Measurements from ENCODE around the gene CACNG4. TPM values are rescaled to one million over a fixed set of nuclear protein-coding genes. Genes with fewer than 3 reads are reported as not detected.
"Not testable (repeated sequence)": the region's sequence is repeated elsewhere in the genome, so short reads cannot be mapped to it uniquely, and the experiment has no call there.

The CACNG4 gene
- total and polyA plus RNA-seq, 9 of the 15 experiments (the other 6 are each of a cell fraction or from before 2014, with no cell fraction given): 0.07 TPM; not detected in 8

DNA sequence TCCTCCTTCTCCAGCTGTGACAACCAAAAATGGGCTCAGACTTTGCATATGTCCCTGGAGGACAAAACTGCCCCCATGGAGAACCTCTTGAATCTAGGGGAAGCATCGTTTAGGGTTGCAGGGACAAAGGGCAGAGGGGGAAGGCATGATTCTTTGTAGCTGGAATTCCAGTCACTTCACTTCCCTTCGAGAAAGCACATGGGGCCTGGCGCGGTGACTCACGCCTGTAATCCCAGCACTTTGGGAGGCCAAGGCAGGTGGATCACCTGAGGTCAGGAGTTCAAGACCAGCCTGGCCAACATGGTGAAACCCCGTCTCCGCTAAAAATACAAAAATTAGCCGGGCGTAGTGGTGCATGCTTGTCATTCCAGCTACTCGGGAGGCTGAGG is 7.9 kb downstream of the CACNG4 start:
- CTCF ChIA-PET (ENCODE audit: low intra/inter-chr PET ratio); H3K79me2 ChIP-seq (ENCODE audit: control insufficient read depth, insufficient read depth, low read length); DNase-seq (ENCODE audit: extremely low read depth in 1 of 4, low spot score in 3 of 4); H3K4me3 ChIP-seq; H2AFZ ChIP-seq (ENCODE audit: low read depth, low read length); ATAC-seq; H3K9ac ChIP-seq (ENCODE audit: insufficient read depth in 1 of 2, low read depth in 2 of 2, low read length in 2 of 2); intact Hi-C loops (cut with micrococcal nuclease); in situ Hi-C loops (cut with MboI); H3K9me3 ChIP-seq (replicated peaks; ENCODE audit: control insufficient read depth, insufficient read depth, low read depth, low read length); FAIRE-seq; H3K9me1 ChIP-seq (ENCODE audit: control insufficient read depth, insufficient read depth, low read length); BruUV-seq (replicated peaks); H3K4me2 ChIP-seq (ENCODE audit: insufficient read depth, low read length); H4K20me1 ChIP-seq (replicated peaks; ENCODE audit: control insufficient read depth, insufficient read depth, low read length); POLR2A ChIA-PET; H3K36me3 ChIP-seq (ENCODE audit: control insufficient read depth, insufficient read depth, low read length); H3K27ac ChIP-seq (ENCODE audit: extremely low read depth, low read depth, low read length); H3K4me1 ChIP-seq (replicated peaks in 1 of 2; ENCODE audit: control insufficient read depth in 2 of 2, insufficient read depth in 2 of 2, low read length in 2 of 2): not testable (repeated sequence)
- peaks cover 15 to 50% of the 10 kb centered on the region in 2 experiments; a peak in 4 of 5 replicates for H3K27me3 ChIP-seq (ENCODE audit: control insufficient read depth in 2 of 2, insufficient read depth in 2 of 2, low read length in 2 of 2)
- TF ChIP-seq, protein P1, sequence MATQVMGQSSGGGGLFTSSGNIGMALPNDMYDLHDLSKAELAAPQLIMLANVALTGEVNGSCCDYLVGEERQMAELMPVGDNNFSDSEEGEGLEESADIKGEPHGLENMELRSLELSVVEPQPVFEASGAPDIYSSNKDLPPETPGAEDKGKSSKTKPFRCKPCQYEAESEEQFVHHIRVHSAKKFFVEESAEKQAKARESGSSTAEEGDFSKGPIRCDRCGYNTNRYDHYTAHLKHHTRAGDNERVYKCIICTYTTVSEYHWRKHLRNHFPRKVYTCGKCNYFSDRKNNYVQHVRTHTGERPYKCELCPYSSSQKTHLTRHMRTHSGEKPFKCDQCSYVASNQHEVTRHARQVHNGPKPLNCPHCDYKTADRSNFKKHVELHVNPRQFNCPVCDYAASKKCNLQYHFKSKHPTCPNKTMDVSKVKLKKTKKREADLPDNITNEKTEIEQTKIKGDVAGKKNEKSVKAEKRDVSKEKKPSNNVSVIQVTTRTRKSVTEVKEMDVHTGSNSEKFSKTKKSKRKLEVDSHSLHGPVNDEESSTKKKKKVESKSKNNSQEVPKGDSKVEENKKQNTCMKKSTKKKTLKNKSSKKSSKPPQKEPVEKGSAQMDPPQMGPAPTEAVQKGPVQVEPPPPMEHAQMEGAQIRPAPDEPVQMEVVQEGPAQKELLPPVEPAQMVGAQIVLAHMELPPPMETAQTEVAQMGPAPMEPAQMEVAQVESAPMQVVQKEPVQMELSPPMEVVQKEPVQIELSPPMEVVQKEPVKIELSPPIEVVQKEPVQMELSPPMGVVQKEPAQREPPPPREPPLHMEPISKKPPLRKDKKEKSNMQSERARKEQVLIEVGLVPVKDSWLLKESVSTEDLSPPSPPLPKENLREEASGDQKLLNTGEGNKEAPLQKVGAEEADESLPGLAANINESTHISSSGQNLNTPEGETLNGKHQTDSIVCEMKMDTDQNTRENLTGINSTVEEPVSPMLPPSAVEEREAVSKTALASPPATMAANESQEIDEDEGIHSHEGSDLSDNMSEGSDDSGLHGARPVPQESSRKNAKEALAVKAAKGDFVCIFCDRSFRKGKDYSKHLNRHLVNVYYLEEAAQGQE (IDR thresholded peaks at IDR 0.05; ENCODE audit: borderline replicate concordance): 0 out of 2 replicates have a peak, but pooled peaks have one; percentile 0
- TF ChIP-seq, protein P1 (CRISPR knock-in tag; IDR thresholded peaks at IDR 0.05; ENCODE audit: low read depth): not testable (repeated sequence)
- 2% methylated on average over 8 of the region's 10 CpGs for WGBS (ENCODE audit: insufficient coverage, low coverage, missing lambda C conversion rate)

Measured in K562 (cell line).